Stimulated activated CD8-positive, alpha-beta memory T cell treated with anti-CD3 and anti-CD28 coated beads, Interleukin-7, amount 100 ng/mL, for 24 hours (primary cell): Measurements from ENCODE around the gene MAP4K3.
"Not testable (repeated sequence)": the region's sequence is repeated elsewhere in the genome, so short reads cannot be mapped to it uniquely, and the experiment has no call there.

Source experiments
- DNase-seq: peaks from one replicate; pipeline ENCODE4 v3.0.0-alpha.2; 2020; ENCODE audit warnings: low read depth

MAP4K3 gene

GRCh38 chr2:39301352-39301751 is 135.7 kb downstream of the MAP4K3 start:
- DNase-seq: no peak

GRCh38 chr2:39300044-39300978 is 136.8 kb downstream of the MAP4K3 start:
- no peak for DNase-seq

- DNase-seq: no peak
These were observed 146.7 kb downstream of the MAP4K3 start for GRCh38 chr2:39290433-39290832.

GRCh38 chr2:39289609-39290008 is 147.5 kb downstream of the MAP4K3 start:
- DNase-seq: no peak

- DNase-seq: no peak
These were observed 153.5 kb downstream of the MAP4K3 start for GRCh38 chr2:39283561-39283960.

GRCh38 chr2:39281391-39281790 is 155.7 kb downstream of the MAP4K3 start:
- no peak for DNase-seq

GRCh38 chr2:39275016-39275415 is 162.1 kb downstream of the MAP4K3 start:
- no peak for DNase-seq

- no peak for DNase-seq
These were observed 167.1 kb downstream of the MAP4K3 start for GRCh38 chr2:39269941-39270340.

GRCh38 chr2:39266916-39267434 is 170.1 kb downstream of the MAP4K3 start:
- no peak for DNase-seq

GRCh38 chr2:39266139-39266805 is 170.8 kb downstream of the MAP4K3 start:
- DNase-seq: no peak

- no peak for DNase-seq
These were observed 171.8 kb downstream of the MAP4K3 start for GRCh38 chr2:39265315-39265714.

GRCh38 chr2:39264733-39265132 is 172.4 kb downstream of the MAP4K3 start:
- no peak for DNase-seq

- DNase-seq: no peak
These were observed 177.0 kb downstream of the MAP4K3 start for GRCh38 chr2:39260087-39260486.

- DNase-seq: no peak
These were observed 181.0 kb downstream of the MAP4K3 start for GRCh38 chr2:39256040-39256439.

GRCh38 chr2:39252888-39253518 is 184.1 kb downstream of the MAP4K3 start:
- no peak for DNase-seq

GRCh38 chr2:39247512-39248043 is 189.5 kb downstream of the MAP4K3 start:
- no peak for DNase-seq

- DNase-seq: no peak
These were observed 190.6 kb downstream of the MAP4K3 start for GRCh38 chr2:39246382-39246980.

GRCh38 chr2:39244963-39245625 is 192.0 kb downstream of the MAP4K3 start:
- DNase-seq: not testable (repeated sequence)

- not testable (repeated sequence) for DNase-seq
These were observed 192.7 kb downstream of the MAP4K3 start for GRCh38 chr2:39244241-39244862.

GRCh38 chr2:39243469-39244123 is 193.5 kb downstream of the MAP4K3 start, which contains the start of gene CDKL4:
CDKL4 (minus strand) TSS chr2:39243970.
- DNase-seq: no peak
